OCI-LY3 (cell line): Measurements from ENCODE around the gene KDM1A.

ENCODE experiments used
- CTCF ChIP-seq: fragments of 200-600, 300-600 bp; sonication (generic); IDR thresholded peaks from 2 replicates; pipeline ENCODE4 v1.5.1; 2014; ENCODE audit warnings: antibody characterized with exemption, low read length, low read depth
- EZH2phosphoT487 ChIP-seq: fragments of 200-600 bp; shearing (Covaris generic); IDR thresholded peaks from 2 replicates; pipeline ENCODE4 v1.6.1; 2018; ENCODE audit warnings: antibody characterized with exemption, mixed run types, low read depth

- TF ChIP-seq CTCF (no peak), EZH2phosphoT487 (no peak)
Observed at GRCh38 chr1:23116216-23116836, 97.1 kb downstream of the KDM1A start.
